HG03196 (cell line): ENCODE results near the gene PTPRU.

ENCODE experiments used
- ATAC-seq: cut with Tn5 transposase; IDR thresholded peaks from one replicate; pipeline ENCODE4 v1.9.1; 2021; ENCODE audit not compliant: unreplicated experiment

Gene PTPRU

GRCh38 chr1:29235955-29236711, at the start of gene PTPRU:
TSS of gene PTPRU (plus strand) at chr1:29236522. CDS start at chr1:29236645, 123 bp downstream.
- no peak for ATAC-seq

- no peak for ATAC-seq
These were observed 49.6 kb upstream of the PTPRU start for GRCh38 chr1:29186707-29187106.

- ATAC-seq: no peak
These were observed 45.6 kb upstream of the PTPRU start for GRCh38 chr1:29190718-29191117.

- ATAC-seq: no peak
These were observed 42.4 kb upstream of the PTPRU start for GRCh38 chr1:29193879-29194455.

- ATAC-seq: no peak
These were observed 40.4 kb upstream of the PTPRU start for GRCh38 chr1:29195881-29196291.

- no peak for ATAC-seq
These were observed 39.3 kb upstream of the PTPRU start for GRCh38 chr1:29196863-29197589.

- no peak for ATAC-seq
These were observed 38.8 kb upstream of the PTPRU start for GRCh38 chr1:29197590-29197924.

GRCh38 chr1:29197993-29198392, 38.3 kb upstream of the PTPRU start:
- no peak for ATAC-seq

- no peak for ATAC-seq
These were observed 35.3 kb upstream of the PTPRU start for GRCh38 chr1:29200906-29201594.

- no peak for ATAC-seq
These were observed 34.7 kb upstream of the PTPRU start for GRCh38 chr1:29201595-29202051.

GRCh38 chr1:29202053-29202452, 34.3 kb upstream of the PTPRU start:
- ATAC-seq: no peak

- peak; percentile 75 for ATAC-seq
These were observed 33.6 kb upstream of the PTPRU start for GRCh38 chr1:29202584-29203340.

- ATAC-seq: no peak
These were observed 27.9 kb upstream of the PTPRU start for GRCh38 chr1:29208442-29208841.

GRCh38 chr1:29209173-29209572, 27.1 kb upstream of the PTPRU start:
- ATAC-seq: no peak

GRCh38 chr1:29210278-29211085, 25.8 kb upstream of the PTPRU start:
- ATAC-seq: no peak

- ATAC-seq: no peak
These were observed 25.0 kb upstream of the PTPRU start for GRCh38 chr1:29211086-29212030.

GRCh38 chr1:29213055-29213454, 23.3 kb upstream of the PTPRU start:
- no peak for ATAC-seq

- no peak for ATAC-seq
These were observed 18.7 kb upstream of the PTPRU start for GRCh38 chr1:29217633-29218032.

- ATAC-seq: no peak
These were observed 18.1 kb upstream of the PTPRU start for GRCh38 chr1:29218223-29218622.
